EL (cell line): ENCODE data around the gene ARHGEF12.

ENCODE experiments used
- DNase-seq: peaks from one replicate; pipeline ENCODE4 v3.0.0-alpha.2; 2016

The ARHGEF12 gene

GRCh38 chr11:120432056-120433018 lies 96.1 kb downstream of the ARHGEF12 start:
- peak; percentile 99 for DNase-seq

GRCh38 chr11:120441592-120441991 lies 105.4 kb downstream of the ARHGEF12 start:
- no peak for DNase-seq

GRCh38 chr11:120442031-120442430 lies 105.8 kb downstream of the ARHGEF12 start:
- DNase-seq = no peak

GRCh38 chr11:120446802-120447201 lies 110.6 kb downstream of the ARHGEF12 start:
- no peak for DNase-seq

- no peak for DNase-seq
These were observed 112.0 kb downstream of the ARHGEF12 start for GRCh38 chr11:120448240-120448639.

GRCh38 chr11:120455487-120455886 lies 119.3 kb downstream of the ARHGEF12 start:
- no peak for DNase-seq

- no peak for DNase-seq
These were observed 121.8 kb downstream of the ARHGEF12 start for GRCh38 chr11:120457996-120458395.

- DNase-seq = no peak
These were observed 126.6 kb downstream of the ARHGEF12 start for GRCh38 chr11:120462825-120463224.

- no peak for DNase-seq
These were observed 129.8 kb downstream of the ARHGEF12 start for GRCh38 chr11:120465921-120466534.

- peak; percentile 74 for DNase-seq
These were observed 131.4 kb downstream of the ARHGEF12 start for GRCh38 chr11:120467627-120468026.

GRCh38 chr11:120471131-120471530 lies 134.9 kb downstream of the ARHGEF12 start:
- DNase-seq = peak; percentile 84

GRCh38 chr11:120471994-120472393 lies 135.8 kb downstream of the ARHGEF12 start:
- no peak for DNase-seq

GRCh38 chr11:120473503-120473902 lies 137.3 kb downstream of the ARHGEF12 start:
- no peak for DNase-seq

- DNase-seq = peak; percentile 30
These were observed 145.9 kb downstream of the ARHGEF12 start for GRCh38 chr11:120482149-120482548.

- DNase-seq = no peak
These were observed 148.5 kb downstream of the ARHGEF12 start for GRCh38 chr11:120484722-120485121.

GRCh38 chr11:120486138-120486537 lies 149.9 kb downstream of the ARHGEF12 start:
- no peak for DNase-seq

- DNase-seq = no peak
These were observed 153.6 kb downstream of the ARHGEF12 start for GRCh38 chr11:120489799-120490198.

- DNase-seq = no peak
These were observed 156.3 kb downstream of the ARHGEF12 start for GRCh38 chr11:120492486-120492885.

- no peak for DNase-seq
These were observed 158.4 kb downstream of the ARHGEF12 start for GRCh38 chr11:120494595-120494994.

GRCh38 chr11:120499088-120499487 lies 162.9 kb downstream of the ARHGEF12 start:
- DNase-seq = no peak

- no peak for DNase-seq
These were observed 163.6 kb downstream of the ARHGEF12 start for GRCh38 chr11:120499859-120500258.

GRCh38 chr11:120500414-120501071 lies 164.3 kb downstream of the ARHGEF12 start:
- no peak for DNase-seq

GRCh38 chr11:120501440-120501839 lies 165.2 kb downstream of the ARHGEF12 start:
- DNase-seq = no peak
